Pancreas (tissue), 10 donors: ENCODE results near the gene SEZ6. TPM values are rescaled to one million over a fixed set of nuclear protein-coding genes. Genes with fewer than 3 reads are reported as not detected.
A peak's percentile ranks its signal among the peaks of the same experiment; 100 is the strongest.

Experiments
- ATAC-seq, 4 donors: fragments of 200-7000 bp; cut with Tn5 transposase; one replicate each; pipeline versions ENCODE4 v1.8.0 to v1.9.1; 2020; ENCODE audit warnings: mild to moderate bottlenecking in 4 of 4, moderate library complexity in 4 of 4
- DNase-seq, 6 donors: peaks; one replicate each; pipeline ENCODE4 v3.0.0-alpha.2; 2020
- FAIRE-seq: peaks from 2 replicates; lab custom pipeline; 2012; peaks lifted over from hg19 to GRCh38; lab: Jason Lieb, UNC
- H3K27ac ChIP-seq, 4 donors: fragments of 200-600 bp; sonication (generic); 1 replicate in 3 of 4; 2 replicates in 1 of 4; pipeline versions ENCODE4 v1.5.0 to v1.8.0; 2020
- H3K27me3 ChIP-seq, 4 donors: fragments of 200-600 bp; one replicate each; pipeline ENCODE4 v1.8.0; 2021
- H3K36me3 ChIP-seq, 3 donors: fragments of 200-600 bp; sonication (generic) in 1 of 3; one replicate each; pipeline versions ENCODE4 v1.5.0 to v1.8.0; 2020 to 2021
- H3K4me1 ChIP-seq, 3 donors: fragments of 200-600 bp; one replicate each; pipeline ENCODE4 v1.8.0; 2021
- H3K4me3 ChIP-seq, 4 donors: fragments of 200-600 bp; sonication (generic) in 2 of 4; one replicate each; pipeline versions ENCODE4 v1.5.0 to v1.8.0; 2020 to 2021
- H3K9me3 ChIP-seq, 4 donors: fragments of 200-600 bp; one replicate each; pipeline ENCODE4 v1.8.0; 2021
- WGBS, 2 donors: extraction: QIAGEN DNeasy Blood & Tissue Kit; methylation state at CpG; one replicate each; pipeline ENCODE4 v1.1.7; 2013; 5-methylcytosine and 5-hydroxymethylcytosine counted together
- intact Hi-C, 3 donors: fragments of 100-400 bp; cut with DNase I; formaldehyde crosslinking; loops; one replicate each; pipeline versions ENCODE4 v1.11.1 to v1.14.2; 2022
- polyA plus RNA-seq, 2 donors: library from polyadenylated mRNA; stranded (reverse); fragments of 200-250 nt; gene quantifications; one replicate each; pipeline ENCODE4 v1.2.3, GENCODE V29; 2013
- total RNA-seq, 6 donors: library from RNA; stranded (reverse); fragmentation: NEBNext Ultra II Directional in 4 of 6; extraction: Animal tissue kit (Norgen Biotek cat#: 25700) in 4 of 6; gene quantifications; one replicate each; pipeline versions ENCODE4 v1.2.1 to v1.2.4, GENCODE V29; 2021 to 2023
- TF ChIP-seq, protein P1 (sequence below), 4 donors: fragments of 200-600 bp; sonication (generic) in 3 of 4; IDR thresholded peaks; one replicate each; pipeline versions ENCODE4 v1.5.0 to v1.8.0; 2021; ENCODE audit warnings: antibody characterized with exemption in 4 of 4
- donor health status: healthy with polysubstance abuse.
- donor health status: DM: no; HTN: no; CAD: no; lungs with moderate emphysema.
- donor health status: DM: no; HTN: no; CAD: no.
- donor health status: control.
- donor health status: control.
- donor health status: Bipolar disorder and iron deficiency.
- donor health status: DM: yes; HTN: yes; CAD: no.
- donor health status: DM: no; HTN: no; CAD: no.
- donor health status: DM: no; HTN: no; CAD: no.
- donor health status: DM: yes; HTN: yes; CAD: no.

Gene SEZ6
- total and polyA plus RNA-seq, 8 donors: 0.13 to 5.0 (median 0.64) TPM

DNA sequence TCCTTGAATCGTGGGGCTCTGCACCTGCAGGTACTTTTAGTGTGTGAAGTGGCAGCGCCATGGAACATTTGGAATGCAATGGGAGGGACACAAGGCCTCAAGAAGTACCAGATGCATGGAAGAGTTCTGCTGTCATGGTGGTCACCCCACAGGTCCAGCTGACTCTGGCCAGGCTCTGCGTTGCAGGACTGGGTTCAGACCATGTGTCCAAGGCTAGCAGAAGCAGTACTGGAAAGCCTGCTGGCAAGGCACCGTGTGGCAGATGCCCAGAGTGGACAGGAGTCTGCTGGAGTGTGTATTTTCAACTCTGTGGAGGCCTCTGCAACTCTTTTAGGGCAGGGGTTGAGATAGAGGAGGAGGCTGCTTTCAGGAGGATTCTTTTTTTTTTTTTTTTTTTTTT is 39.2 kb upstream of the SEZ6 start:
- Histone ChIP-seq H3K27me3 (no peaks in the 10 kb centered on the region), H3K9me3 (no peaks in the 10 kb centered on the region), H3K36me3 (no peaks in the 10 kb centered on the region), H3K27ac (no peak overlapping the region), H3K4me1 (peaks cover 0 to 6% (median 5%) of the 10 kb centered on the region in 3 donors), H3K4me3 (no peak overlapping the region)
- intact Hi-C loops: loop anchor here in 1 of 3 donors (10.0 kb wide), 1 partner anchor 70 kb away; no protein-coding TSS in a partner anchor
- no peak for ATAC-seq
- TF ChIP-seq, protein P1, sequence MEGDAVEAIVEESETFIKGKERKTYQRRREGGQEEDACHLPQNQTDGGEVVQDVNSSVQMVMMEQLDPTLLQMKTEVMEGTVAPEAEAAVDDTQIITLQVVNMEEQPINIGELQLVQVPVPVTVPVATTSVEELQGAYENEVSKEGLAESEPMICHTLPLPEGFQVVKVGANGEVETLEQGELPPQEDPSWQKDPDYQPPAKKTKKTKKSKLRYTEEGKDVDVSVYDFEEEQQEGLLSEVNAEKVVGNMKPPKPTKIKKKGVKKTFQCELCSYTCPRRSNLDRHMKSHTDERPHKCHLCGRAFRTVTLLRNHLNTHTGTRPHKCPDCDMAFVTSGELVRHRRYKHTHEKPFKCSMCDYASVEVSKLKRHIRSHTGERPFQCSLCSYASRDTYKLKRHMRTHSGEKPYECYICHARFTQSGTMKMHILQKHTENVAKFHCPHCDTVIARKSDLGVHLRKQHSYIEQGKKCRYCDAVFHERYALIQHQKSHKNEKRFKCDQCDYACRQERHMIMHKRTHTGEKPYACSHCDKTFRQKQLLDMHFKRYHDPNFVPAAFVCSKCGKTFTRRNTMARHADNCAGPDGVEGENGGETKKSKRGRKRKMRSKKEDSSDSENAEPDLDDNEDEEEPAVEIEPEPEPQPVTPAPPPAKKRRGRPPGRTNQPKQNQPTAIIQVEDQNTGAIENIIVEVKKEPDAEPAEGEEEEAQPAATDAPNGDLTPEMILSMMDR (IDR thresholded peaks at IDR 0.05): no peak
- WGBS, 2 donors: 89 to 99% methylated on average over 4 of the region's 4 CpGs
- DNase-seq: no peak
- FAIRE-seq: no peak

DNA sequence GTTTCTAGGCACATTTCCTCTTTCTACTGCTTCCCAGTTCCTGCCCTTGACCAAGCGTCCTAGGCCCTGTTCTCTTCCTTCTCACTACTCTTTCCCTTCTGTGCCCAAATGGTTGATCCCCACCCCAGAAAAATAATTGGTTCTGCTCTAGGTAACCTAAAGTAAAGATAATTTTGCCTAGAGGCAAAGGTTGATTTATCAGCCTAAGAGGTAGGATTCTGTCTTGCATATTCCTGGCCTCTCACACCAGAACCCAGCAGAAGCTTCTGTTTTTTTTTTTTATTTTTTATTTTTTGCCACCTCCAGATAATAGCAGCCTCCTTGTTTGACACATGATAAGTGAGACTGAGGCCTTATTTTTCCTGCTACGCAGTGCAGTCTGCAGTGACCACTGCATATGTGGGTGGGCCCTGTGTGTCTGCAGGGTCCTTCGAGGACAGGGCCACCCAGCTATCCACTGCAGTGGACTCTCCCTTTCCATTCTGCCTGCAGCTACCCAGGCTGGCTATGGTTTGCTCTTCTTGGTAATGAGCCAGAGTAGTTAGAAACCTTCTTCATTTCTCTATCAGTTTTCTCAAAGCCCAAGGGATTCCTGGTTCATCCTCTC is 37.8 kb upstream of the SEZ6 start:
- WGBS, 2 donors: 85 to 92% methylated on average over 3 of the region's 3 CpGs
- Histone ChIP-seq H3K9me3 (no peaks in the 10 kb centered on the region), H3K36me3 (no peaks in the 10 kb centered on the region), H3K27me3 (no peaks in the 10 kb centered on the region), H3K27ac (peak overlapping the region in 1 of 4 donors; percentile 41), H3K4me3 (no peak overlapping the region), H3K4me1 (peaks cover 0 to 6% (median 5%) of the 10 kb centered on the region in 3 donors)
- intact Hi-C loops: loop anchor here in 1 of 3 donors (10.0 kb wide), 1 partner anchor 69 kb away; no protein-coding TSS in a partner anchor
- DNase-seq (no peak), FAIRE-seq (no peak), ATAC-seq (no peak)
- TF ChIP-seq, protein P1 (IDR thresholded peaks at IDR 0.05): no peak

DNA sequence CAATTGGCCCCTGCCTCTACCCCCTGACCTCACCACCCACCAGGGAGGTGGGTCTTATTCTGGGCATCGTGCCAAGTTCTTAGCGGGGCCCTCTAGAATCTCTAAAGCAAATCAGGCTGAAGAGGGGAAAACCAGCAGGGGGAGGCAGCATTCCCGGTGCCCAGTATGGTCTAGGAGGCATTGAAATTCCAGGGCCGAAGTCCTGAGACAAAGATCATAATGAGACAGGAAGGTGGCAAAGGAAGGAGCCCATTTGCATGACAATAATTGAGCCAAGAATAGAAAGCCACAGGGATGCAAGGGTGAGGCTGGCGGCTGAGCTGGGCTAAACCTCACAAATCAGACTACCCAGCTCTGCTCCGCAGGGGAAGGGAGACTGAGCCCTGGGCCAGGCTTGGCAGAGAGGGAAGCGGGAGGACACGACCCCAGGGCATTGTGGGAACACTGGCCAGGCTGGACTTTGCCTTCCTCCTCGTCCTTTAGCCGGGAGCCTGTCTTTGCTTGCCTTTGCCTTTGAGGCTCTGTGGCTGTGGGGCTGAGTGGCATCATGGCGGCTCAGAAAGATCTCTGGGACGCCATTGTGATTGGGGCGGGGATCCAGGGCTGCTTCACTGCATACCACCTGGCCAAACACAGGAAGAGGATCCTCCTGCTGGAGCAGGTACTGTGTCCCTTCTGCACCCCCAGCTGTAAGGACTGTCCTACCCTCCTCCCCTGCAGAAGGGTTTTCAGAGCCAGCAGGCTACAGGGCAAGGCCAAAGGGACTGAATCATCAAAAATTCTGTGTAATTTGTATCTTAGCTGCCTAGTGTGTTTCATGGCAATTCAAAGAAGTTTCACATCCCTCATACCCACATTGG is 37.1 kb upstream of the SEZ6 start, which contains the start of gene PIPOX:
Gene PIPOX, plus strand, starts transcription at position 463 of the 860 bp plus-strand sequence. Its CDS starts 85 bp downstream, at position 548.
- intact Hi-C loops: loop anchor here in 1 of 3 donors (10.0 kb wide), 1 partner anchor 68 kb away; no protein-coding TSS in a partner anchor
- Histone ChIP-seq H3K4me1 (peaks cover 0 to 6% (median 5%) of the 10 kb centered on the region in 3 donors), H3K36me3 (no peaks in the 10 kb centered on the region), H3K27me3 (no peaks in the 10 kb centered on the region), H3K9me3 (no peaks in the 10 kb centered on the region), H3K4me3 (no peak within 1 kb of the TSS), H3K27ac (peak within 1 kb of the TSS in 2 of 4 donors; percentile 2 to 41)
- ATAC-seq (peak; percentile 24 to 73 (median 60)), DNase-seq (peak in 2 of 6 donors; percentile 8 to 31), FAIRE-seq (no peak)
- 43 to 48% methylated on average over 13 of the region's 13 CpGs for WGBS, 2 donors
- TF ChIP-seq, protein P1 (IDR thresholded peaks at IDR 0.05): no peak

DNA sequence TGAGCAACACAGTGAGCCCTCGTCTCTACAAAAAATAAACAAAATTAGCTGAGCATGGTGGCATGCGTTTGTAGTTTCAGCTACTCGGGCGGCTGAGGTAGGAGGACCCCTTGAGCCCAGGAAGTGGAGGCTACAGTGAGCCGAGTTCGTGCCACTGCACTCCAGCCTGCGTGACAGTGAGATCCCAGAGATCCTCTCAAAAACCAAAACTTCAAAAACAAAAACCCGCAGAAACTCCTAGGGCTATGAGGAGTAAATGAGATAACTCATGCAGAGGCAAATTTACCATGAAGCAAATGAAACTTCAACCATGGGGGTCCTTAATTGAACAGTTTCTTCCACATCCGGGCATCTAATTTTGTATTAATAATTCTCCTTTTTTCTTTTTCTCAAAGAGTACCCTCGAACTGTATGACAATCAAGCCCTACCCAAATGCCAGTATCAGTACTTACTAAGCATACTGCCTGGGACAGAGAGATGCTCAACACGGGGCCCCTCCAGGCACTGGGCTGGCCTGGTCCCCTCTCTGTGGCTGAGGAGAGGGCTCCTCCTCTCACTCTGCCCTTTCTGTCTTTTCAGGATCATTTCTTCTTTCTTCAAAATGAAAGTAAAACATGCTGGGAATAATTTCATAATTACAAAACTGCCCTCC is 36.3 kb upstream of the SEZ6 start:
- 79 to 86% methylated on average over 11 of the region's 11 CpGs for WGBS, 2 donors
- no peak for FAIRE-seq
- H3K27ac ChIP-seq: peak overlapping the region in 1 of 4 donors; percentile 36

More for the DNA sequence above, 36.3 kb upstream of the SEZ6 start:
- no peaks in the 10 kb centered on the region for H3K9me3 ChIP-seq
- H3K27me3 ChIP-seq: no peaks in the 10 kb centered on the region
- peaks cover 0 to 6% (median 5%) of the 10 kb centered on the region in 3 donors for H3K4me1 ChIP-seq
- DNase-seq: no peak
- H3K36me3 ChIP-seq: no peaks in the 10 kb centered on the region
- no peak for ATAC-seq
- TF ChIP-seq, protein P1 (IDR thresholded peaks at IDR 0.05): no peak
- intact Hi-C loops: loop anchor here in 1 of 3 donors (10.0 kb wide), 1 partner anchor 67 kb away; no protein-coding TSS in a partner anchor
- H3K4me3 ChIP-seq: no peak overlapping the region
